ENCODE measurements around the gene AAGAB. TPM values are rescaled to one million over a fixed set of nuclear protein-coding genes. Genes with fewer than 3 reads are reported as not detected.

The AAGAB gene
- total RNA-seq, 4 donors from 2014 or later, result 29.4 to 39.2 (median 30.9) TPM

- ATAC-seq, result no peak
- H3K36me3 ChIP-seq, result no peaks in the 10 kb centered on the region
- in situ Hi-C loops (cut with MboI; ENCODE audit: low sequenced_read_pairs in 4 of 4) (loop anchor here in 1 of 4 donors (10.0 kb wide), 1 partner anchor 118 kb away; no protein-coding TSS in a partner anchor), intact Hi-C loops (cut with DNase I; ENCODE audit: low total_unique reads) (no loop called here)
- H3K9me3 ChIP-seq, result no peaks in the 10 kb centered on the region
- peak overlapping the region; percentile 91 to 99 (median 96) for H3K27ac ChIP-seq
- peak in 1 of 2 donors; percentile 39 for DNase-seq
- TF ChIP-seq CTCF (IDR thresholded peaks at IDR 0.05 in 4 of 5, conservative IDR thresholded peaks at IDR 0.05 in 1 of 5), result no peak
- no peak for TF ChIP-seq POLR2A (IDR thresholded peaks at IDR 0.05)
- no peak overlapping the region for H3K4me3 ChIP-seq
- H3K27me3 ChIP-seq, result no peaks in the 10 kb centered on the region
- H3K4me1 ChIP-seq, result peaks cover 82 to 91% of the 10 kb centered on the region in 2 donors
Measured at GRCh38 chr15:67192185-67192820, 62.2 kb downstream of the AAGAB start.

GRCh38 chr15:67190813-67191212 lies 63.6 kb downstream of the AAGAB start:
- Histone ChIP-seq H3K4me3 (no peak overlapping the region), H3K27me3 (no peaks in the 10 kb centered on the region), H3K27ac (peak overlapping the region; percentile 91 to 99 (median 96)), H3K9me3 (no peaks in the 10 kb centered on the region), H3K36me3 (no peaks in the 10 kb centered on the region), H3K4me1 (peaks cover 96% of the 10 kb centered on the region in 2 donors)
- in situ Hi-C loops (cut with MboI; ENCODE audit: low sequenced_read_pairs in 4 of 4), result loop anchor here in 1 of 4 donors (10.0 kb wide), 1 partner anchor 116 kb away; no protein-coding TSS in a partner anchor
- ATAC-seq, result peak in 1 of 2 donors; percentile 10
- intact Hi-C loops (cut with DNase I; ENCODE audit: low total_unique reads), result no loop called here
- peak in 1 of 2 donors; percentile 29 for TF ChIP-seq POLR2A (IDR thresholded peaks at IDR 0.05)
- no peak for TF ChIP-seq CTCF (IDR thresholded peaks at IDR 0.05 in 4 of 5, conservative IDR thresholded peaks at IDR 0.05 in 1 of 5)
- DNase-seq, result peak in 1 of 2 donors; percentile 86

- Histone ChIP-seq H3K27ac (peak overlapping the region; percentile 91 to 99 (median 96)), H3K4me1 (peaks cover 96% of the 10 kb centered on the region in 2 donors), H3K4me3 (no peak overlapping the region), H3K27me3 (no peaks in the 10 kb centered on the region), H3K36me3 (no peaks in the 10 kb centered on the region), H3K9me3 (no peaks in the 10 kb centered on the region)
- in situ Hi-C loops (cut with MboI; ENCODE audit: low sequenced_read_pairs in 4 of 4), result loop anchor here in 1 of 4 donors (10.0 kb wide), 1 partner anchor 116 kb away; no protein-coding TSS in a partner anchor
- intact Hi-C loops (cut with DNase I; ENCODE audit: low total_unique reads), result no loop called here
- ATAC-seq (no peak), DNase-seq (no peak)
- TF ChIP-seq CTCF (IDR thresholded peaks at IDR 0.05 in 4 of 5, conservative IDR thresholded peaks at IDR 0.05 in 1 of 5), result no peak
- TF ChIP-seq POLR2A (IDR thresholded peaks at IDR 0.05), result no peak
Measured at GRCh38 chr15:67190326-67190725, 64.1 kb downstream of the AAGAB start.

- peak; percentile 95 to 99 for DNase-seq
- Histone ChIP-seq H3K27ac (peak overlapping the region; percentile 91 to 99 (median 96)), H3K36me3 (no peaks in the 10 kb centered on the region), H3K4me3 (no peak overlapping the region), H3K9me3 (no peaks in the 10 kb centered on the region), H3K27me3 (no peaks in the 10 kb centered on the region), H3K4me1 (peaks cover 96% of the 10 kb centered on the region in 2 donors)
- intact Hi-C loops (cut with DNase I; ENCODE audit: low total_unique reads), result loop anchor here (1.0 to 10.0 kb wide), 4 partner anchors 21 to 1085 kb away; partner anchors contain the start of gene FEM1B
- peak; percentile 71 to 91 for TF ChIP-seq POLR2A (IDR thresholded peaks at IDR 0.05)
- no peak for TF ChIP-seq CTCF (IDR thresholded peaks at IDR 0.05 in 4 of 5, conservative IDR thresholded peaks at IDR 0.05 in 1 of 5)
- ATAC-seq, result peak; percentile 35 to 45
- in situ Hi-C loops (cut with MboI; ENCODE audit: low sequenced_read_pairs in 4 of 4), result loop anchor here in 3 of 4 donors (5.0 to 10.0 kb wide), 4 partner anchors 62 to 117 kb away; no protein-coding TSS in a partner anchor
Measured at GRCh38 chr15:67189326-67190051, 65.0 kb downstream of the AAGAB start.
